Neural crest cell (in vitro differentiated cells): ENCODE measurements around the gene SLC38A11. TPM values are rescaled to one million over a fixed set of nuclear protein-coding genes. Genes with fewer than 3 reads are reported as not detected.
"Not testable (repeated sequence)": the region's sequence is repeated elsewhere in the genome, so short reads cannot be mapped to it uniquely, and the experiment has no call there.

Experiments
- DNase-seq: peaks from one replicate; pipeline ENCODE4 v3.0.0; 2021; ENCODE audit warnings: low read depth, mixed read lengths, low spot score
- H3K27ac Mint-ChIP-seq: one replicate; pipeline ENCODE4 v1.8.0; 2021; ENCODE audit warnings: mild to moderate bottlenecking, mixed read lengths; ENCODE audit not compliant: unreplicated experiment
- H3K27me3 Mint-ChIP-seq: 2 replicates; pipeline ENCODE4 v1.8.0; 2021; ENCODE audit warnings: low read depth, mild to moderate bottlenecking, mixed read lengths
- H3K36me3 Mint-ChIP-seq: 2 replicates; pipeline ENCODE4 v1.8.0; 2021; ENCODE audit warnings: low read depth, mild to moderate bottlenecking, mixed read lengths
- H3K4me1 Mint-ChIP-seq: 2 replicates; pipeline ENCODE4 v1.8.0; 2021; ENCODE audit warnings: mixed read lengths
- H3K4me3 Mint-ChIP-seq: one replicate; pipeline ENCODE4 v1.8.0; 2021; ENCODE audit warnings: mild to moderate bottlenecking, mixed read lengths
- H3K9me3 Mint-ChIP-seq: 2 replicates; pipeline ENCODE4 v1.8.0; 2021; ENCODE audit warnings: mixed read lengths
- CTCF ChIP-seq: fragments of 200-600 bp; sonication (generic); conservative IDR thresholded peaks from 2 replicates; pipeline ENCODE4 v1.5.0; 2021; ENCODE audit warnings: antibody characterized with exemption, mild to moderate bottlenecking
- long read RNA-seq: library from polyadenylated mRNA; unstranded; transcript quantifications from one replicate; pipeline ENCODE4 v2.0.0, GENCODE V29; 2020
- total RNA-seq: library from RNA; stranded (reverse); gene quantifications from 2 replicates; pipeline ENCODE4 v1.2.1, GENCODE V29; 2021

The SLC38A11 gene
- total RNA-seq, result not detected in 2 replicates
- long read RNA-seq, result 0 reads

GRCh38 chr2:164954954-164955701, at the start of gene SLC38A11:
SLC38A11 (minus strand) TSS chr2:164955525; CDS start chr2:164955247, 278 bp downstream.
- DNase-seq, result no peak
- H3K36me3 Mint-ChIP-seq, result no peaks in the 10 kb centered on the region
- no peaks in the 10 kb centered on the region for H3K9me3 Mint-ChIP-seq

GRCh38 chr2:165003443-165004130, 48.3 kb upstream of the SLC38A11 start:
- no peak for DNase-seq
- no peak overlapping the region for H3K4me3 Mint-ChIP-seq

More at GRCh38 chr2:164954954-164955701, at the start of gene SLC38A11:
- Mint-ChIP-seq H3K27ac (no peak within 1 kb of the TSS), H3K4me1 (no peaks in the 10 kb centered on the region), H3K4me3 (no peak within 1 kb of the TSS), H3K27me3 (no peaks in the 10 kb centered on the region)
- no peak for TF ChIP-seq CTCF

GRCh38 chr2:165002638-165003037, 47.3 kb upstream of the SLC38A11 start:
- TF ChIP-seq CTCF, result no peak
- Mint-ChIP-seq H3K27me3 (no peaks in the 10 kb centered on the region), H3K4me1 (no peaks in the 10 kb centered on the region), H3K36me3 (no peaks in the 10 kb centered on the region), H3K27ac (no peak overlapping the region), H3K4me3 (no peak overlapping the region), H3K9me3 (no peaks in the 10 kb centered on the region)
- DNase-seq, result no peak

More at GRCh38 chr2:165003443-165004130, 48.3 kb upstream of the SLC38A11 start:
- H3K27me3 Mint-ChIP-seq, result no peaks in the 10 kb centered on the region
- TF ChIP-seq CTCF, result no peak
- no peaks in the 10 kb centered on the region for H3K9me3 Mint-ChIP-seq
- H3K36me3 Mint-ChIP-seq, result no peaks in the 10 kb centered on the region
- no peak overlapping the region for H3K27ac Mint-ChIP-seq
- no peaks in the 10 kb centered on the region for H3K4me1 Mint-ChIP-seq

GRCh38 chr2:164994664-164995299, 39.5 kb upstream of the SLC38A11 start:
- H3K4me1 Mint-ChIP-seq, H3K9me3 Mint-ChIP-seq, DNase-seq, H3K27me3 Mint-ChIP-seq, H3K27ac Mint-ChIP-seq, H3K4me3 Mint-ChIP-seq, H3K36me3 Mint-ChIP-seq: not testable (repeated sequence)

- DNase-seq, result no peak
- no peak overlapping the region for H3K4me3 Mint-ChIP-seq
- TF ChIP-seq CTCF, result no peak
- H3K27ac Mint-ChIP-seq, result no peak overlapping the region
- peaks cover 6% of the 10 kb centered on the region for H3K4me1 Mint-ChIP-seq
- no peaks in the 10 kb centered on the region for H3K27me3 Mint-ChIP-seq
- no peaks in the 10 kb centered on the region for H3K36me3 Mint-ChIP-seq
- H3K9me3 Mint-ChIP-seq, result no peaks in the 10 kb centered on the region
Observed at GRCh38 chr2:164993287-164994016, 38.1 kb upstream of the SLC38A11 start.
